Heart right ventricle (tissue), 16 donors: ENCODE measurements around the gene DQX1. TPM values are rescaled to one million over a fixed set of nuclear protein-coding genes. Genes with fewer than 3 reads are reported as not detected.
"Not testable (repeated sequence)": the region's sequence is repeated elsewhere in the genome, so short reads cannot be mapped to it uniquely, and the experiment has no call there.

ENCODE experiments used
- ATAC-seq, 8 donors: fragments of 200-7000 bp; cut with Tn5 transposase; one replicate each; pipeline ENCODE4 v1.9.1; 2020; ENCODE audit warnings: mild to moderate bottlenecking in 8 of 8, moderate library complexity in 8 of 8, moderate number of reproducible peaks in 1 of 8
- DNase-seq, 2 donors: peaks; one replicate each; pipeline ENCODE4 v3.0.0-alpha.2; 2020
- H3K27ac ChIP-seq, 10 donors: fragments of 200-600 bp; sonication (generic) in 2 of 10; one replicate each; pipeline versions ENCODE4 v1.5.0 to v1.8.0; 2020 to 2022; ENCODE audit warnings: mild to moderate bottlenecking in 3 of 10
- H3K27me3 ChIP-seq, 7 donors: fragments of 200-600 bp; one replicate each; pipeline ENCODE4 v1.8.0; 2021 to 2022; ENCODE audit warnings: mild to moderate bottlenecking in 2 of 7
- H3K36me3 ChIP-seq, 9 donors: fragments of 200-600 bp; sonication (generic) in 1 of 9; one replicate each; pipeline versions ENCODE4 v1.5.0 to v1.8.0; 2020 to 2022; ENCODE audit warnings: mild to moderate bottlenecking in 2 of 9
- H3K4me1 ChIP-seq, 9 donors: fragments of 200-600 bp; sonication (generic) in 1 of 9; one replicate each; pipeline versions ENCODE4 v1.5.0 to v1.8.0; 2020 to 2022; ENCODE audit warnings: mild to moderate bottlenecking in 4 of 9
- H3K4me3 ChIP-seq, 10 donors: fragments of 200-600 bp; sonication (generic) in 2 of 10; one replicate each; pipeline versions ENCODE4 v1.5.0 to v1.8.0; 2020 to 2022; ENCODE audit warnings: mild to moderate bottlenecking in 7 of 10, moderate library complexity in 2 of 10
- H3K9me3 ChIP-seq, 11 donors: fragments of 200-600 bp in 10 of 11; sonication (generic) in 2 of 11; one replicate each; pipeline versions ENCODE4 v1.5.0 to v1.8.0; 2013 to 2022; ENCODE audit warnings: mild to moderate bottlenecking in 2 of 11, control low read depth in 1 of 11, moderate library complexity in 1 of 11
- CTCF ChIP-seq, 9 donors: fragments of 200-600 bp; sonication (generic) in 2 of 9; IDR thresholded peaks; one replicate each; pipeline versions ENCODE4 v1.5.0 to v1.8.0; 2021 to 2022; ENCODE audit warnings: antibody characterized with exemption in 9 of 9, mild to moderate bottlenecking in 5 of 9, moderate library complexity in 1 of 9
- WGBS, 2 donors: extraction: QIAGEN DNeasy Blood & Tissue Kit; methylation state at CpG; one replicate each; pipeline ENCODE4 v1.1.7; 2013; ENCODE audit warnings: inconsistent platforms in 1 of 2; 5-methylcytosine and 5-hydroxymethylcytosine counted together
- intact Hi-C, 10 donors: fragments of 100-400 bp; cut with DNase I; formaldehyde crosslinking; loops; one replicate each; pipeline versions ENCODE4 v1.11.1 to v1.14.2; 2022
- polyA plus RNA-seq, 2 donors: library from polyadenylated mRNA; stranded (reverse); fragments of 200-250 nt; gene quantifications; one replicate each; pipeline ENCODE4 v1.2.3, GENCODE V29; 2013
- total RNA-seq, 10 donors: library from RNA; stranded (reverse); fragmentation: NEBNext Ultra II Directional in 3 of 10; extraction: Animal tissue kit (Norgen Biotek cat#: 25700) in 3 of 10; gene quantifications; one replicate each; pipeline versions ENCODE4 v1.2.1 to v1.2.4, GENCODE V29; 2021 to 2023
- donor health status: Arrhythmogenic right ventricular cardiomyopathy.
- donor health status: ischemic (EF 13 %, LVEDD 7.1; RV severe dilation, severe dysfunction).
- donor health status: healthy with polysubstance abuse.
- donor health status: DM: no; HTN: yes; CAD: no.
- donor health status: DM: no; HTN: no; CAD: no.
- donor health status: ischemic (EF 25% LVEDD 6.9; RV normal size, moderate dysfunction).
- donor health status: ischemic (EF 25% LVEDD 5.7; RV mildly dilated, moderate dysfunction).
- donor health status: healthy.
- donor health status: DM: yes; HTN: yes; CAD: no.
- donor health status: Ischemic cardiomyopathy.
- donor health status: ischemic (EF 35%, LVEDD 5.7; RV mildly dilated, moderate dysfunction).
- donor health status: nonischemic (EF 11% LVEDD 7.7; RV severe dilation, severe dysfunction).
- donor health status: DM: yes; HTN: yes; CAD: no.
- donor health status: PGD.
- donor health status: ischemic (EF 29% LVEDD 5.4; RV normal size, mild dysfunction).
- donor health status: nonischemic (EF 23%, LVEDD 6.1; RV moderate dilation, normal function).

DQX1 gene
- total and polyA plus RNA-seq, 12 donors: 0.03 to 0.65 TPM; not detected in 10

GRCh38 chr2:74566754-74567085 lies 40.7 kb upstream of the DQX1 start:
- ATAC-seq (peak in 4 of 8 donors; percentile 11 to 52 (median 36)), DNase-seq (no peak)
- intact Hi-C loops: no loop called here
- no peaks in the 10 kb centered on the region for H3K9me3 ChIP-seq
- peak overlapping the region in 1 of 10 donors; percentile 0 for H3K27ac ChIP-seq
- no peak overlapping the region for H3K4me3 ChIP-seq
- H3K27me3 ChIP-seq: peaks cover 0 to 25% (median 7%) of the 10 kb centered on the region in 7 donors
- H3K36me3 ChIP-seq: no peaks in the 10 kb centered on the region
- H3K4me1 ChIP-seq: peaks cover 0 to 33% (median 0%) of the 10 kb centered on the region in 9 donors
- TF ChIP-seq CTCF (IDR thresholded peaks at IDR 0.05): no peak

GRCh38 chr2:74566076-74566753 lies 40.2 kb upstream of the DQX1 start:
- TF ChIP-seq CTCF (IDR thresholded peaks at IDR 0.05): no peak
- Histone ChIP-seq H3K9me3 (no peaks in the 10 kb centered on the region), H3K4me3 (no peak overlapping the region), H3K27ac (peak overlapping the region in 1 of 10 donors; percentile 0), H3K4me1 (peaks cover 0 to 31% (median 0%) of the 10 kb centered on the region in 9 donors), H3K36me3 (no peaks in the 10 kb centered on the region), H3K27me3 (peaks cover 0 to 25% (median 7%) of the 10 kb centered on the region in 7 donors)
- no peak for ATAC-seq
- WGBS, 2 donors: 77 to 79% methylated on average over 7 of the region's 7 CpGs
- intact Hi-C loops: no loop called here
- DNase-seq: no peak

GRCh38 chr2:74564222-74564621 lies 38.2 kb upstream of the DQX1 start:
- no peak for DNase-seq
- TF ChIP-seq CTCF (IDR thresholded peaks at IDR 0.05): no peak
- intact Hi-C loops: no loop called here

GRCh38 chr2:74562126-74562775 lies 36.2 kb upstream of the DQX1 start:
- no peak overlapping the region for H3K4me3 ChIP-seq
- no peaks in the 10 kb centered on the region for H3K36me3 ChIP-seq
- ATAC-seq (no peak), DNase-seq (no peak)
- H3K27ac ChIP-seq: no peak overlapping the region
- no peak for TF ChIP-seq CTCF (IDR thresholded peaks at IDR 0.05)
- intact Hi-C loops: no loop called here
- H3K9me3 ChIP-seq: no peaks in the 10 kb centered on the region
- WGBS, 2 donors: 75 to 77% methylated on average over 7 of the region's 7 CpGs
- H3K4me1 ChIP-seq: peaks cover 0 to 11% (median 0%) of the 10 kb centered on the region in 9 donors
- H3K27me3 ChIP-seq: peaks cover 0 to 34% (median 14%) of the 10 kb centered on the region in 7 donors

More at GRCh38 chr2:74564222-74564621, 38.2 kb upstream of the DQX1 start:
- no peaks in the 10 kb centered on the region for H3K36me3 ChIP-seq
- H3K27me3 ChIP-seq: peaks cover 0 to 34% (median 14%) of the 10 kb centered on the region in 7 donors
- WGBS, 2 donors: 58 to 59% methylated on average over 5 of the region's 5 CpGs
- H3K4me3 ChIP-seq: no peak overlapping the region
- no peaks in the 10 kb centered on the region for H3K9me3 ChIP-seq
- H3K4me1 ChIP-seq: peaks cover 0 to 26% (median 0%) of the 10 kb centered on the region in 9 donors
- ATAC-seq: no peak
- no peak overlapping the region for H3K27ac ChIP-seq

GRCh38 chr2:74561022-74561421 lies 35.0 kb upstream of the DQX1 start:
- DNase-seq, H3K27ac ChIP-seq, H3K4me1 ChIP-seq, ATAC-seq, H3K9me3 ChIP-seq, intact Hi-C loops, H3K4me3 ChIP-seq: not testable (repeated sequence)
- WGBS, 2 donors: 89 to 100% methylated on average over 1 of the region's 1 CpG
- Histone ChIP-seq H3K36me3 (peaks cover 0 to 11% (median 0%) of the 10 kb centered on the region in 9 donors), H3K27me3 (peaks cover 0 to 34% (median 14%) of the 10 kb centered on the region in 7 donors)
